Glomerular endothelial cell (primary cell): ENCODE measurements around the gene KRTAP5-2. TPM values are rescaled to one million over a fixed set of nuclear protein-coding genes. Genes with fewer than 3 reads are reported as not detected.
"Not testable (repeated sequence)": the region's sequence is repeated elsewhere in the genome, so short reads cannot be mapped to it uniquely, and the experiment has no call there.

Source experiments
- DNase-seq: peaks from one replicate; pipeline ENCODE4 v3.0.0-alpha.2; 2011; ENCODE audit warnings: low read depth, low spot score; ENCODE audit errors: extremely low read depth
- total RNA-seq: library from RNA; depleted of rRNA; stranded (reverse); fragments of >200 nt; gene quantifications from 2 replicates; pipeline ENCODE4 v1.2.3, GENCODE V29; 2015

Gene KRTAP5-2, protein sequence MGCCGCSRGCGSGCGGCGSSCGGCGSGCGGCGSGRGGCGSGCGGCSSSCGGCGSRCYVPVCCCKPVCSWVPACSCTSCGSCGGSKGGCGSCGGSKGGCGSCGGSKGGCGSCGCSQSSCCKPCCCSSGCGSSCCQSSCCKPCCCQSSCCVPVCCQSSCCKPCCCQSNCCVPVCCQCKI
- total RNA-seq, result not detected in 2 replicates

DNA sequence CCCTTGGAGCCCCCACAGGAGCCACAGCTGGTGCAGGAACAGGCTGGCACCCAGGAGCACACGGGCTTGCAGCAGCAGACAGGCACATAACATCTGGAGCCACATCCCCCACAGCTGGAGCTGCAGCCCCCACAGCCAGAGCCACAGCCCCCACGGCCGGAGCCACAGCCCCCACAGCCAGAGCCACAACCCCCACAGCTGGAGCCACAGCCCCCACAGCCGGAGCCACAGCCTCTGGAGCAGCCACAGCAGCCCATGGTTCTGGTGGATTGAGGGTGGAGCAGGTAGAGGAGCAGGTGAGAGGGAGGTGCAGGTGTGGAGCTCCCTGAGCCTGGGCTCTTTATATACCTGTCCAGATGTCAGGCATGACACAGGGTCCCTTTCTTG is at the start of gene KRTAP5-2:
Gene KRTAP5-2 (minus strand): TSS at position 301 of the 387 bp plus-strand sequence. CDS start 44 bp downstream, at position 257.
- DNase-seq, result no peak

- DNase-seq, result not testable (repeated sequence)
These were observed 48.4 kb upstream of the KRTAP5-2 start for GRCh38 chr11:1646540-1646939.

DNA sequence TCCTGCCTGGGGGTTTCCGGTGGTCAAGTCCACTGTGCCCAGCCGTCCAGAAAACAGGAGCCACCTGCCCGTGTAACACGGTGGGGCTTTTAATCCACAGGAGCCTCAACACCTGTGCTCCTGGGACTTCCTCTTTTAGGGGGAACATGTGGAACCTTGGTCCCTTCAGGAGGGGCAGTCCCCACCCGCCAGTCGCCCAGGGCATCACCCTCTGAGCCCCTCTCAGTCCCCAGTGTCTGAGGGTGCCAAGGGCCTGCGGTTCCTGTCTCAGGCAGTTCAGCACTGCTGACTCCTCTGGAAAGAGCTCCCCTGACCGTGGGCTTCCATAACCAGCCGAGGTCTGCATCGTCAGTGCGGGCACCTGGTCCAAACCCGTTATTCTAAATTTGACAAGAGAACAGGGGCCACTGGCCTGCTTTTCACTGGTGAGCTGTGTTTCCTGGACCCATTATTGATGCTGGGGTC is 47.3 kb upstream of the KRTAP5-2 start:
- DNase-seq, result no peak

- DNase-seq, result no peak
These were observed 46.7 kb upstream of the KRTAP5-2 start for GRCh38 chr11:1644601-1645356.

DNA sequence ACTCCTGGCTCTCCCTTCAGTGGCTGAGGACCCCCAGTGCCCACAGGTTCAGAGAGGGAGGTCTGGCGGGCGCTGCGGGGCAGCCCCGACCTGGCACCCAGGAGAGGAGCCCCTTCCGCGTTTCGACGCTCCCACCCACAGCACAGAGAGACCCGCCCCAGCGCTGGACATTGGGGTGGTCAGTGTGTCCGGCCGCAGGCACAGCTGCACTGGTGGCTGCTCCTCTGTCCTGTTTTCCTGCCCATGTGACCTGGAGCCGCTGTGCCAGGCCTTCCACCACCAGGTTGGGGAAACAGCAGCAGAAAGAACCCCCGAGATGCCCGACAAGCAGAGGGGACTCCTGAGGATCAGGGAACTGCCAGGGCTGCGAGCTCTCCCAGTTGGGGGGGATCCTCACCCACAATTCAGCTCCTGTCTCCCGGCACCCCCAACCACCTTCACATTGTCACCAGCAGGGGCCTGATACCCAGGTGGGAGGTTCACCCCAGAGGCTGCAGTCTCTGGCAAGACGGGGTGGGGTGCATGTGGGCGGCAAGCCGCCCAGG is 45.1 kb upstream of the KRTAP5-2 start:
- no peak for DNase-seq

GRCh38 chr11:1642288-1643145 is 44.4 kb upstream of the KRTAP5-2 start:
- DNase-seq, result no peak

DNA sequence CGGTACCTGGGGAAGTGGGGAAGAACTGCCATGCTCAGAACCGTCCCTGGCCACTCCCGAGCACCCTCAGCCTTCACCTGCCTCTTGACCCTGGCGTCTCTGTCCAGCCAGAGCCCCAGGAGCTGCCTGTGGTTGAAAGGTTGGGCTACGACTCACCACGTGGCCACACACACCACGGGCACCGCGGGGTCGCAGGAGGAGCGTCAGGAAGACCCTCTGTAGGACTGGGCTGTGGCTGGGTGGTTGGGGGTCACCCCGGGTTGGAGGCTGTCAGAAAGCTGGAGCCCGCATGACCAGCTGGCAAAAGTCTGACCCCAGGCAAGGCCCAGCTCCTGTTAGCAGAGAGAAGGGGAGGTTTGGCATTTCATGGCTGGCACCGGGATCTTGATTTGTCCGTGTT is 43.0 kb upstream of the KRTAP5-2 start:
- no peak for DNase-seq

DNA sequence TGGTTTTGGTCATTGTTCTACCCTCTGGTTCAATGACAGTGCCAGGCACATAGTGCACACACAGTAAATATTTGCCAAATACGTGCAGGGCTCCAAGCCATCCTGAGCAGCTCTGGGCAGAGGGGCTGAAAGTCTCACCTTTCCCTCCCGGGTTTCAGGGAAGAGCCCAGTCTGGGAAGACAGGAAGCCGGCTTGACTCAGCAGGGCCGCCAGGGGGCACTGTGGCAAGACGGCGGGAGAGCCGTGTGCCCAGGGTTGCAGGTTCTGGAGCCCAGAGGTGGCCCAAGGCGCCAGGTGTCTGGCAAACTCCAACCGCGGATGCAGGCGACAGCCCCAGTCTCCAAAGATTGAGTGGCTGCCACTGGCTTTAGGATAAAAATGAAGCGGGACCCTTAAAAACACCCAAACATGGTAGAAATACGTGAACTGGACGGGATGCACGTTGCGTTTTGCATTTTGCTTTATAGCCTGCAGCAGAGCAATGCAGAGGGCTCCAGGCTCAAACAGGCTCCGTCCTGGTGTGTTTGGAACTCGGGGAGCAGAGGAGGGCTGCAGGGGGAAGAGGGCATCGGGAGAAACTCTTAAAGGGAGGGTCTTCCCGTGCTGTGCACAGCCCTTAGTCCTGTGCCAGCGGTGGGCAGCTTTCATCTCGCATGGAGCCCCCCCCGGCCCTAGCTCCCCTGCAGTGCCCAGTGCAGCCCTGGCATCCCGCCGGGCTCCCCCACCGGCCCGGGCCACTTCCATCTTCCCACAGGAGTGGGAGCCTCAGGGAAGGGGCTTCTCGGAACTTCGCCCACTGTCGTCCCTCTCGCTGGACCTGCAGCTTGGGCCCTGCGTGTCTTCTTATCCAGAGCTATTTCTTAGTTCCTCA is 42.2 kb upstream of the KRTAP5-2 start:
- no peak for DNase-seq

- DNase-seq, result no peak
These were observed 41.6 kb upstream of the KRTAP5-2 start for GRCh38 chr11:1639666-1640065.

- peak; percentile 37 for DNase-seq
These were observed 41.1 kb upstream of the KRTAP5-2 start for GRCh38 chr11:1639102-1639620.

DNA sequence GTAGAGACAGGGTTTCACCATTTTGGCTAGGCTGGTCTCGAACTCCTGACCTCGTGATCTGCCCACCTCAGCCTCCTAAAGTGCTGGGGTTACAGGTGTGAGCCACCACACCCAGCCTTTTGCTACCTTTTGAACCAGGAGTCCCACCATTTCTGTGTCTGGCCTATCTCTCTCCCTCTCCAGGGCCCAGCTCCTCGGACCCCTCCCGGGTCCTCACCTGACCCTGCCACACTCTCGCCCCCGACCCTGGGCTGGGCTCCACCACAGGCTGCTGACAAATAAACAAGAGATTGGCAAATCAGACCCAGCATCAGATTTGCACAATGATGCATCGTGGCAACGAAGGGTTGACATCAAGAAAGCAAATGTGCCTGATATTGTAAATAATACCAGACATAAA is 40.2 kb upstream of the KRTAP5-2 start:
- no peak for DNase-seq

DNA sequence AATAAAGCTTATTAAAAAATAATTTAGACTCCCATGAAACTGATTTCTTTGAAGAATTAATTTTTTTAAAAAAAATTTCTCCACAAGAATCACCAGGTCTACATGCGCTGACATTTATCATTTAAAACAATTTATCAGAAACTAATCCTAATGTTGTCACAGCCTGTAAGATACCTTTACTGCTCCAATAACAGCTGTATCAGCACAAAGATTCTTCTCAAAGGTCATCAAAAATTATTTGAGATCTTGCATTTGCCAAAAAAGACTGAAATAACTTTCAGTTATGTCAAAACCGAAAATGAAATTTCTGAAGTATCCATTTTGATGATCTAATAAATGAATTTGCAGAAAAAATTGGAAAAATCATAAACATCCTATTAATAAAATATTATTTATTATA is 39.5 kb upstream of the KRTAP5-2 start:
- DNase-seq, result no peak

DNA sequence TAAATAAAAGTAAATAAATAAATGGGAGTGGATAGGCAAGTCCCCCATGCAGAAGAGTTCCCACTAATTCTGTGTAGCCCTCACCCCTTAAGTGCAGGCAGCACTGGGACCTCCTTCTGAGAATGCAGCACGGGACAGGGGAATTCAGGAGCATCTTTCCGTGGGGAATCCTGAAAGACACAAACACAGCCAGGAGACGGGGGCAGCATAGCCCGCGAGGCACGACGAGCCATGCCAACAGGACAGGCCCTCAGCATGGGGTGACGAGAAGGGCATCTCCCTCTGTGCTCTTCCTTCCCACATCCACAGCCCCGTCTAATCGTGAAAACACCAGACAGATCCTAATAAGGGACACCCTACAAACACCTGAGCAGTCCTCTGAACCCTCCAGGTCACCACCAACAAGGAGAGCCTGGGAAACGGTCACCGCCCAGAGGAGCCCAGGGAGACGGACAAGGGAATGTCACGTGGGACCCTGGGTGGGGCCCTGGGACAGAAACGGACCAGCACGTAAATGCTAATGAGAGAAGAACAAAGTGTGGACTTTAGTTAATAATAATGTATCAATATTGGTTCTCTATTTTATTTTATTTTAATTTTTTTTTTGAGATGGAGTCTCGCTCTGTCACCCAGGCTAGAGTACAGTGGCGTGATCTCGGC is 38.3 kb upstream of the KRTAP5-2 start:
- DNase-seq, result no peak

GRCh38 chr11:1633864-1634263 is 35.8 kb upstream of the KRTAP5-2 start:
- no peak for DNase-seq

DNA sequence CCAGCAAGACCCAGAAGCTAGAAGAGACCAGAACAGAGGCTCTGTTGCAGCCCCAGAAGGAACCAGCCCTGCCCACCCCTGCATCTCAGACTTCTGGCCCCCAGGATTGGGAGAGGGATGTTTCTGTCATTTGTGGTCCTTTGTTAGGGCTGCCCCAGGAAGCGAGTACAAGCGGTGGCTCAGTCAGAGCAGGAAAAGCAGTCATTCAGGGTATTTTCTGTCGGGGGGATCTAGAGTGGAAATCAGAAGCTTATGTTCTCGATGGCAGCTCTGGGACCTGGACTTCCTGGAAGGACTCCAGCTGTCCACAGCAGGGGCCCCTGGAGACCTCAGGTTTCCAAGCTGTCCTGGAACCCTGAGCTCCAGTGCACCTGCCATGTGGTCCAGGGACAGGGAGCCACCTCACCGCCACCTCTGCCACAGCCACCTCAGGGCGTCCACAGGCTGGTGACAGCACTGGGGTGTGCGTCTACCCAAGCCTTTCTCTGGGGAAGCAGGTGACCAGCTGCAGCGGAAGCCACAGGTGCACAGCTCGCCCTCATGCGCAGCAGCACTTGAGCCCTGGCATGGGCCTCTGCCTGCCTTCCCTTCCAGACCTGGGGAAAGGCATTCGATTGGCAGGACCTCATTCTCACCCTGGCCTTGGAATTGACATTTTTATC is 34.1 kb upstream of the KRTAP5-2 start:
- no peak for DNase-seq

GRCh38 chr11:1631066-1631568 is 33.0 kb upstream of the KRTAP5-2 start:
- no peak for DNase-seq

- DNase-seq, result no peak
These were observed 32.2 kb upstream of the KRTAP5-2 start for GRCh38 chr11:1630271-1630670.

DNA sequence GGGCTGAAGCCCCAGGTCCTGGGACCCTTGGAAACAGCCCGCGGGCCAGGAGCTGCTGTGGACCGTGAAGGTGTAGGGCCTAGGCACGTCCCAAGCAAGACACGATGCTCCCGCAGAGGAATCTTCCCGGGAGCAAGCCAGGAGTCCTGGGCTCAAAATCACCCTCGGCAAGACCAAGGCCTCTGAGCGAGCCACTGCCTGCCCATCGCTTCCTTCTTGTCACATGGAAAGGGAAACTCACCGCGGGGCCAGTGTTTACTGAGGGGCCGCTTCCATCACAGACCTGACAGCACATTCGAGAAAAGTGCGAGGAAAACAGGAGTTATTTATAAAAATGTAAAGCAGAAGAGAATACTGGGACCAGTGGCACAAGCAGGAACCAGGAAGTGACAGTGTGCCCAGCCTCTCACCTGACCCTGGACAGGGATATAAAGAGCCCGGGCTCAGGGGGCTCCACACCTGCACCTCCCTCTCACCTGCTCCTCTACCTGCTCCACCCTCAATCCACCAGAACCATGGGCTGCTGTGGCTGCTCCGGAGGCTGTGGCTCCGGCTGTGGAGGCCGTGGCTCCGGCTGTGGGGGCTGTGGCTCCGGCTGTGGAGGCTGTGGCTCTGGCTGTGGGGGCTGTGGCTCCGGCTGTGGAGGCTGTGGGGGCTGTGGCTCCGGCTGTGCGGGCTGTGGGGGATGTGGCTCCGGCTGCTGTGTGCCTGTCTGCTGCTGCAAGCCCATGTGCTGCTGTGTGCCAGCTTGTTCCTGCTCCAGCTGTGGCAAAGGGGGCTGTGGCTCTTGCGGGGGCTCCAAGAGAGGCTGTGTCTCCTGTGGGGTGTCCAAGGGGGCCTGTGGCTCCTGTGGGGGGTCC is 31.5 kb upstream of the KRTAP5-2 start, which contains the start of gene KRTAP5-5:
Gene KRTAP5-5 (plus strand): TSS at position 450 of the 860 bp plus-strand sequence. CDS start 66 bp downstream, at position 516.
- DNase-seq, result no peak
